Tibial nerve (tissue), 4 donors: ENCODE data around the gene PLA2R1. TPM values are rescaled to one million over a fixed set of nuclear protein-coding genes. Genes with fewer than 3 reads are reported as not detected.

Source experiments
- DNase-seq, 2 donors: peaks; one replicate each; pipeline ENCODE4 v3.0.0-alpha.2; 2019; ENCODE audit warnings: low spot score in 2 of 2
- H3K27ac ChIP-seq, 4 donors: fragments of 200-600 bp; sonication (generic) in 3 of 4; one replicate each; pipeline ENCODE4 v1.5.1; 2017 to 2019; ENCODE audit warnings: mild to moderate bottlenecking in 1 of 4
- H3K27me3 ChIP-seq, 2 donors: fragments of 200-600 bp; sonication (generic) in 1 of 2; one replicate each; pipeline versions ENCODE4 v1.5.1 to v1.6.0; 2017 to 2019
- H3K36me3 ChIP-seq, 3 donors: fragments of 200-600 bp; sonication (generic); one replicate each; pipeline ENCODE4 v1.5.1; 2018 to 2019
- H3K4me1 ChIP-seq, 4 donors: fragments of 200-600 bp; sonication (generic) in 3 of 4; one replicate each; pipeline ENCODE4 v1.5.1; 2017 to 2019
- H3K4me3 ChIP-seq, 4 donors: fragments of 200-600 bp; sonication (generic) in 3 of 4; one replicate each; pipeline ENCODE4 v1.5.1; 2017 to 2019; ENCODE audit warnings: mild to moderate bottlenecking in 1 of 4, moderate library complexity in 1 of 4
- H3K9me3 ChIP-seq, 4 donors: fragments of 200-600 bp; sonication (generic) in 3 of 4; one replicate each; pipeline ENCODE4 v1.5.1; 2017 to 2019
- EP300 ChIP-seq, 2 donors: sonication (generic); formaldehyde crosslinking; IDR thresholded peaks; one replicate each; pipeline ENCODE4 v1.6.1; 2017; ENCODE audit warnings: antibody characterized with exemption in 2 of 2, mild to moderate bottlenecking in 1 of 2
- POLR2A ChIP-seq, 2 donors: fragments of 450-650 bp; IDR thresholded peaks; one replicate each; pipeline ENCODE4 v1.6.1; 2017; ENCODE audit warnings: antibody characterized with exemption in 2 of 2, mild to moderate bottlenecking in 2 of 2, moderate library complexity in 2 of 2
- WGBS, 2 donors: methylation state at CpG; one replicate each; pipeline ENCODE4 v1.1.5; 2018; 5-methylcytosine and 5-hydroxymethylcytosine counted together
- total RNA-seq, 4 donors: library from RNA; depleted of rRNA; stranded (reverse); fragments of >200 nt; gene quantifications; one replicate each; pipeline ENCODE4 v1.1.0, GENCODE V29; 2016
- TF ChIP-seq, protein P1 (sequence below), 5 experiments: fragments of 200-600 bp in 3 of 5; fragments of 450-650 bp in 2 of 5; sonication (generic) in 3 of 5; IDR thresholded peaks; one replicate each; pipeline ENCODE4 v1.5.1; 2016 to 2019; ENCODE audit warnings: antibody characterized with exemption in 5 of 5, mild to moderate bottlenecking in 3 of 5, moderate library complexity in 2 of 5

Gene PLA2R1
- total RNA-seq, 4 donors from 2014 or later: 11.1 to 22.7 (median 18.6) TPM

- peak overlapping the region in 3 of 4 donors; percentile 63 to 81 (median 69) for H3K27ac ChIP-seq
- no peaks in the 10 kb centered on the region for H3K36me3 ChIP-seq
- DNase-seq: no peak
- WGBS, 2 donors: 76 to 81% methylated on average over 17 to 18 of the region's 18 CpGs
- no peak for TF ChIP-seq EP300 (IDR thresholded peaks at IDR 0.05)
- TF ChIP-seq, protein P1, sequence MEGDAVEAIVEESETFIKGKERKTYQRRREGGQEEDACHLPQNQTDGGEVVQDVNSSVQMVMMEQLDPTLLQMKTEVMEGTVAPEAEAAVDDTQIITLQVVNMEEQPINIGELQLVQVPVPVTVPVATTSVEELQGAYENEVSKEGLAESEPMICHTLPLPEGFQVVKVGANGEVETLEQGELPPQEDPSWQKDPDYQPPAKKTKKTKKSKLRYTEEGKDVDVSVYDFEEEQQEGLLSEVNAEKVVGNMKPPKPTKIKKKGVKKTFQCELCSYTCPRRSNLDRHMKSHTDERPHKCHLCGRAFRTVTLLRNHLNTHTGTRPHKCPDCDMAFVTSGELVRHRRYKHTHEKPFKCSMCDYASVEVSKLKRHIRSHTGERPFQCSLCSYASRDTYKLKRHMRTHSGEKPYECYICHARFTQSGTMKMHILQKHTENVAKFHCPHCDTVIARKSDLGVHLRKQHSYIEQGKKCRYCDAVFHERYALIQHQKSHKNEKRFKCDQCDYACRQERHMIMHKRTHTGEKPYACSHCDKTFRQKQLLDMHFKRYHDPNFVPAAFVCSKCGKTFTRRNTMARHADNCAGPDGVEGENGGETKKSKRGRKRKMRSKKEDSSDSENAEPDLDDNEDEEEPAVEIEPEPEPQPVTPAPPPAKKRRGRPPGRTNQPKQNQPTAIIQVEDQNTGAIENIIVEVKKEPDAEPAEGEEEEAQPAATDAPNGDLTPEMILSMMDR (IDR thresholded peaks at IDR 0.05): no peak
- TF ChIP-seq POLR2A (IDR thresholded peaks at IDR 0.05): no peak
- H3K4me1 ChIP-seq: peaks cover 0 to 23% (median 6%) of the 10 kb centered on the region in 4 donors
- H3K9me3 ChIP-seq: no peaks in the 10 kb centered on the region
- peaks cover 0 to 6% of the 10 kb centered on the region in 2 donors for H3K27me3 ChIP-seq
- H3K4me3 ChIP-seq: peak overlapping the region; percentile 42 to 87 (median 70)
Observed at GRCh38 chr2:160061533-160061932, 882 bp downstream of the PLA2R1 start.

- Histone ChIP-seq H3K36me3 (no peaks in the 10 kb centered on the region), H3K9me3 (no peaks in the 10 kb centered on the region), H3K27me3 (peaks cover 0 to 6% of the 10 kb centered on the region in 2 donors), H3K4me3 (no peak overlapping the region), H3K4me1 (peaks cover 0 to 28% (median 6%) of the 10 kb centered on the region in 4 donors), H3K27ac (no peak overlapping the region)
- TF ChIP-seq EP300 (IDR thresholded peaks at IDR 0.05) (no peak), POLR2A (IDR thresholded peaks at IDR 0.05) (no peak)
- TF ChIP-seq, protein P1 (IDR thresholded peaks at IDR 0.05): no peak
- no peak for DNase-seq
- WGBS, 2 donors: 87 to 100% methylated on average over 2 of the region's 2 CpGs
Observed at GRCh38 chr2:160060297-160060696, 2.1 kb downstream of the PLA2R1 start.

- H3K27me3 ChIP-seq: peaks cover 0 to 6% of the 10 kb centered on the region in 2 donors
- no peak for DNase-seq
- H3K27ac ChIP-seq: no peak overlapping the region
- no peak for TF ChIP-seq POLR2A (IDR thresholded peaks at IDR 0.05)
- no peak for TF ChIP-seq EP300 (IDR thresholded peaks at IDR 0.05)
- TF ChIP-seq, protein P1 (IDR thresholded peaks at IDR 0.05): no peak
- H3K36me3 ChIP-seq: no peaks in the 10 kb centered on the region
- peaks cover 0 to 27% (median 0%) of the 10 kb centered on the region in 4 donors for H3K4me1 ChIP-seq
- no peak overlapping the region for H3K4me3 ChIP-seq
- 69% methylated on average over 2 of the region's 2 CpGs for WGBS, 2 donors
- H3K9me3 ChIP-seq: no peaks in the 10 kb centered on the region
Observed at GRCh38 chr2:160057356-160057755, 5.1 kb downstream of the PLA2R1 start.

DNA sequence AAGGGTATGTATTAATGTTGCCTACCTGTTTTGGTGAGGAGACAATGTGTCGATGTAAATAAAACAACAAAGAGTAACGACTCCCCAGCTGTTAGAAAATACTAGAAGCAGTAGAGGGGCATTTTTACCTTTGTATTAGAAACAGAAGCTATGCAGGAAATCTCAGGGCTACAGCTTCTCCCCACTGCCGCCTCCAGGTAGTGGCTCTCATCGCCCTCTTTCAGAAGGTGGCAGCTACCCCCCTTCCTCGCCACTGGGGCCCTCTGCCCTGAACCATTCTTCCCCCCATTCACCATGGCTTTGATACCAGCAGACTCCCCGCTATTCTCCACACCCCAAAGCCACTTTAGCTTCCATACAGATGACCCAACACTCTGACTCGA, 6.7 kb downstream of the PLA2R1 start:
- TF ChIP-seq POLR2A (IDR thresholded peaks at IDR 0.05) (no peak), EP300 (IDR thresholded peaks at IDR 0.05) (no peak)
- TF ChIP-seq, protein P1 (IDR thresholded peaks at IDR 0.05): no peak
- Histone ChIP-seq H3K4me3 (no peak overlapping the region), H3K36me3 (no peaks in the 10 kb centered on the region), H3K27ac (no peak overlapping the region), H3K27me3 (no peaks in the 10 kb centered on the region), H3K9me3 (no peaks in the 10 kb centered on the region), H3K4me1 (peaks cover 0 to 34% (median 0%) of the 10 kb centered on the region in 4 donors)
- no peak for DNase-seq
- 88% methylated on average over 7 of the region's 7 CpGs for WGBS, 2 donors

DNA sequence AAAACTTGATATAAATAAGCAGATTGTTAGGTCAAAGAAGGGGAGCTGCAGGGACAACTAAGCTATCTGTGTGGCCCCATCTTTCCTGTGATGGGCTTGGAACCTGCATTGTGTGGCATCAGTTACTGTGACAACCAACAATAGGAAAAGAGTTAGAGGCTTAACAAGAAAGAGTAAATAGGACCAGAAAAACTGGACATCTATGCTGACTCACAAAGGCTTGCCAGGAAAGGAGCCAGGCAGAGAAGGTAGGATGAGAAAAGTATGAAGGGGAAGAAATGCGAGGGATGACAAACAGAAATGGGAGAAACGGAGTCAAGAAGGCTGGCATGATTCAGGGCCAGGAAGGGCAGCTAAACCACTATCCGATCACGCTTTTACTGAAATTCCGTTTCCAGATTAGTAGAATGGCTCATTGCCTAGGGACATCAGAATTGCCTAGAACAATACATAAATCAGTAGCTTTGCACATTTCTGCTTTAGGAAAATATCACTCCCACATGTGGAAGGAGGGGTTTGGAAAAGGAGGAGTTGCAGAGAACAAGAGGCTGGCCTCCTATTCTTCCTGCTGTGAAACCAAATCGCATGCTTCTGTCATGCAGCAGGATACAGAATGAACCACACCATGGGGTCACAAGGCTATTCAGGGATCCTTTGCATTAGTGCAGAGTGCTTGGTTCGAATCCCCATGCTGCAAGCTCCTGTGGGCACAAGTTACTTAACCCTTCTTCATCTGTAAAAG, 7.3 kb downstream of the PLA2R1 start:
- 47 to 49% methylated on average over 7 of the region's 7 CpGs for WGBS, 2 donors
- peaks cover 0 to 34% (median 0%) of the 10 kb centered on the region in 4 donors for H3K4me1 ChIP-seq
- H3K36me3 ChIP-seq: no peaks in the 10 kb centered on the region
- DNase-seq: no peak
- no peaks in the 10 kb centered on the region for H3K27me3 ChIP-seq
- H3K27ac ChIP-seq: peak overlapping the region in 1 of 4 donors; percentile 23
- H3K9me3 ChIP-seq: no peaks in the 10 kb centered on the region
- no peak for TF ChIP-seq EP300 (IDR thresholded peaks at IDR 0.05)
- no peak for TF ChIP-seq POLR2A (IDR thresholded peaks at IDR 0.05)
- TF ChIP-seq, protein P1 (IDR thresholded peaks at IDR 0.05): no peak
- H3K4me3 ChIP-seq: no peak overlapping the region
